IgD-negative memory B cell (primary cell): ENCODE data around the gene SLC2A6. TPM values are rescaled to one million over a fixed set of nuclear protein-coding genes. Genes with fewer than 3 reads are reported as not detected.

ENCODE experiments used
- polyA plus RNA-seq: library from polyadenylated mRNA; unstranded; fragments of 300-500 nt; fragmentation: Illumina TruSeq; gene quantifications from one replicate; pipeline ENCODE4 v1.2.3, GENCODE V29; 2021

Gene SLC2A6
- polyA plus RNA-seq, 1 donor from 2014 or later, result 65.2 TPM

Other genes starting within 250 kb of the SLC2A6 start
- not detected for gene ABO, start 203.9 kb downstream of the SLC2A6 start, polyA plus RNA-seq
- 13.4 TPM for gene SURF6, start 142.9 kb downstream of the SLC2A6 start, polyA plus RNA-seq
- gene MED22, start 131.0 kb downstream of the SLC2A6 start, polyA plus RNA-seq, result 26.7 TPM
- 1,229 TPM for gene RPL7A, start 130.9 kb downstream of the SLC2A6 start, polyA plus RNA-seq
- 114 TPM for gene SURF1, start 122.6 kb downstream of the SLC2A6 start, polyA plus RNA-seq
- 34.7 TPM for gene SURF2, start 122.5 kb downstream of the SLC2A6 start, polyA plus RNA-seq
- gene SURF4, start 103.0 kb downstream of the SLC2A6 start, polyA plus RNA-seq, result 72.6 TPM
- gene STKLD1, start 102.7 kb downstream of the SLC2A6 start, polyA plus RNA-seq, result 0.16 TPM
- 31.6 TPM for gene REXO4, start 61.1 kb downstream of the SLC2A6 start, polyA plus RNA-seq
- gene ADAMTS13, start 56.7 kb downstream of the SLC2A6 start, polyA plus RNA-seq, result 0.35 TPM
- 15.9 TPM for gene CACFD1, start 19.1 kb downstream of the SLC2A6 start, polyA plus RNA-seq
- not detected for gene MYMK, start 45.9 kb upstream of the SLC2A6 start, polyA plus RNA-seq
- gene ADAMTSL2, start 55.6 kb upstream of the SLC2A6 start, polyA plus RNA-seq, result not detected
- gene FAM163B, start 130.3 kb upstream of the SLC2A6 start, polyA plus RNA-seq, result not detected
- not detected for gene DBH, start 157.3 kb upstream of the SLC2A6 start, polyA plus RNA-seq